Ramos (cell line): ENCODE data around the gene CLIC3.

Experiments
- in situ Hi-C: fragments of 300-500 bp; cut with MboI; formaldehyde crosslinking; loops from one replicate; pipeline ENCODE4 v1.14.3; 2022; ENCODE audit warnings: low sequenced_read_pairs; ENCODE audit not compliant: unreplicated experiment

The CLIC3 gene

DNA sequence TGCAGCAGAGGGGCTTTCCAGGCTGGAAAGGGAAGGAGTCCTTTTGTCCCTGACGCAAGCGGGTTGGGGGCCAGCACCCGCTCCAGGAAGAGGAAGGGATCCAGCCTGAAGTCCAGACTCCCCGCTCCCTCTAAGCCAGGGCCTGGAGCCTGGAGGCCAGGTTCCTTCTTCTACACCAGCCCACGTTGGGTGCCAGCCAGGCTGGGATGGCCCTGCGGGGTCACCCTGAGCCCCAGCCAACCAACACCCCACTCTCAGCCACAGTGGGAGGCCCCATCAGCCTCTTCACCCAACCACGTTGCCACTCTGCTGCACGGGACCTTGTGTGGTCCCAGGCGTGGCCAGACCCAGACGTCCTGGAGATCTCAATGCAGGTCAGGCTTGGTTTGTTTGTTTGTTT, 36.5 kb upstream of the CLIC3 start:
- in situ Hi-C loops = no loop called here

DNA sequence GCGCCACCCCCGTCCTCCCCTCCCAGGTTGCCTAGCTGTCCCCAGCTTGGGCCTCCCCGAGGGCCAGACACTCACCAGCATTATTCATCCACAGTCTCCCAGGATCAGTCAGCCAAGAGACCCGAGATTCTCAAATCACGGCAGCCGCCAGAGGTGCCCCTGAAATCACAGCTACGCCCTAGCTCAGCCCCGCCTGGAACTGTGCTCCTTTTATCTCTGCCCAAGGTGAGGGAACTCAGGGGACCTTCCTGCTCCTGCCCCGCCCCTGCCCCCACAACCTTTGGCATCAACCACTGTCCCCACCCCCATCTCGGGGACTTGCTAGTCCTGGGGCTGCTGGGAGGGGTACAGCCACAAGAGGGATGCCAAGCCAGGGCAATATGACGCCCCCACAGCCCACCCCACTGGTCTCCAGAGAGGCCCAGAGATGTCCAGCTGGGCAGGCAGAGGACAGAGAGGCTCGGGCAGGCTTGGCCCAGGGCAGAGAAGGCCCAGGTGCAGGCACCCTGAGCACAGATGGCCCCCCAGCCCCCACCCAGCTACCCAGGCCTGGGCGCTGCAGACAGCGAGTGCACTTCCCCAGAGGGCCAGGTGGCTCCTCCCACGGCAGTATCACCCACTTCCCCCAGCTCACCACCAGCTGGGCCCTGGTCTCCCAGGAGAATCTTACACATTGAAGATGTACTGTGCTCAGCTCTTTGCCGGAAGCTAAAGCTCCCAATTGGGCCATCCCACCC, 35.7 kb upstream of the CLIC3 start, which contains the start of gene FUT7:
Gene FUT7, minus strand, starts transcription at position 185 of the 737 bp plus-strand sequence. Its CDS starts 97 bp downstream, at position 88.
- in situ Hi-C loops = no loop called here

DNA sequence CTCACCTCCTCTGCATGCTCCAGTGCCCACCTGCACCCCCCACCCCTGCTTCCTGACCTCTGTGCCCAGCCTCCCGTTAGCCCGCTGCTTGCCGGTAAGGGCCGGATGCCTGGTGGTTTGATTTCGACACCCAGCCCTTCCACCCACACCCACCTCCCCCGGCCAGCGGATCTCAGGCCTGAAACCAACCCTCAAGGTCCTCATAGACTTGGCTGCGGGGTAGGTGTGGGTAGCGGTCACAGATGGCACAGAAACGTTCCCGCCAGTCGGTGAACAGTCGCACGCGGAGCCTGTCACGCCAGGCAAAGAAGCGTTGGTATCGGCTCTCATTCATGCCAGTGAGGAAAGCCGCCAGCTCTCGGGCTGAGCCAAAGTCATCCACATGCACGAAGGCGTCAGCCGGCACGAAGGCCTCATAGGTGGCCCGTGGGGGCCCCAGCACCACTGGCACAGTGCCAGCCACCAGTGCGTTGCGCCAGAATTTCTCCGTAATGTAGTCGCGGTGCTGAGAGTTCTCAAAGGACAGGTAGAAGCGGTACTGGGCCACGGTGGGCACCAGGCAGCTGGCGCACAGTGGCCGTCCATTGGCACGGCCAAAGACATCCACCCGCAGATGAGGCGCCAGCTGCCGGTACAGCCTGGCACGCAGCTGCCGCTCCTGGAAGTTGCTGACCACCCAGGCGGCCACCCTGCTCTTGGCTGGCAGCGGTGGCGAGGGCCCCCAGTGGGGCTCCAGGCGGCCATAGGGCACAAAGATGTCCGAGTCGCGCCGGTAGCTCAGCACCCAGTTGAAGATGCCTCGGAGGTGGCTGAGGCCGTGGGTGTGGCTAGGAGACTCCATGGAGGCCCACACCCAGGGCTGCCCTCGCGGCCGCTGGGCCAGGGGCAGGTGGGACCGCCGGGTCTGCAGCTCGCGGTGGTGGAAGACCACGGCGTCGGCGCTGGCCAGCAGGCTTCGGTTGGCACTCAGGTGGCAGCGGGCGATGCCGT, 34.5 kb upstream of the CLIC3 start:
- in situ Hi-C loops = no loop called here

DNA sequence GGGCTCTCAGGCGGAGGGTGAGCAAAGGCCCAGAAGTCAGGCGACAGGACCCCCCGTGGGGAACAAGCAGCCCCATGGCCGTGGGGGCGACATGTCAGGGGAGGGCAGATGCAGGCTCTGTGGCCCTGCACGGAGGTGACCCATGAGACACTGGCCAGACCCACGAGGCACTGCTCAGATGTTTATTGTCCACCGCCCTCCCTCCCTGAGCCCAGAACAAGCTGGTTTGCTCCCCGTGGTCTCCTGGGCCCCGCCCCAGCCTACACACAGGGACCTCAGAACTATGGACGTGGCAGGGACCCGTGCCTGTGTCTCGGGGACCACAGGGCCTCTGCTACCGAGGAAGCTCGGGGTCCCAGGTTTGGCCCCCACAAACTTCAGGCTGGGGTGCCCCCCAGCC, 33.6 kb upstream of the CLIC3 start:
- in situ Hi-C loops = no loop called here

DNA sequence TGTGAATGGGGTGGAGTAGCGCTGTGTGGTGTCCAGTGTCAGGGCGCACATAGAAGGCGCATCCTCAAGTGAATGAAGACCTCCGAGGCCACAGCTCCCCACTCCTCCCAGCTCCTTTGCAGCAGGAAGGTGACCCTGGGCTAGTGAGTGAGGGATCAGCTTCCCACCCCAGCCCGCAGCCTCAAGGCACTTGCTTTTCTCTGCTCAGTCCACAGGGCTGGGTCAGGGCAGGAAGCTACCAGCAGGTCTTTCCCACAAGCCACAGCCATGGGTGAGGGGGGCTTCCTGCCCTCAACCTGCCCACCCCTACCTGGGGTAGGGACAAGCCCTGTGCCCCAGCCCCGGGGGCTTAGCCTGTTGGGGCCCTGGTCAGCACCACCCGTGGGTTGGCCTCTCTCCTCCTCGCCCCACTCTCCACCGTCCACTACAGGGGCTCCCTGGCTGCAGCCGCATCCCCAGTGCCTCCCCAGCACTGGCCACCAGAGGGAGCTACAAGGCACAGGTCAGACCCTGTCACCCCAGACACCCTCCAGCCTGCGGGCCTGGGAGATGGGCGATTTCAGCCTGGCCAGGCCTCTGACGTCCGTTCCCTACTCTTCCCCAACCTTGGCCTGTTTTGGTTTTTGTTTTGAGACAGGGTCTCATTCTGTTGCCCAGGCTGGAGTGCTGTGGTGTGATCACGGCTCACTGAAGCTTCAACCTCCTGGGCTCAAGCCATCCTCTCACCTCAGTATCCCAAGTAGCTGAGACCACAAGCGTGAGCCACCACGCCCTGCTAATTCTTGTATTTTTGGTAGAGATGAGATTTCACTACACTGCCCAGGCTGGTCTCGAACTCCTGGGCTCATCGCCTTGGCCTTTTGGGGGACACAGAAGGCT, 32.9 kb upstream of the CLIC3 start:
- in situ Hi-C loops = loop anchor here (5.0 kb wide), 1 partner anchor 77 kb away; the partner anchor contains the start of gene LCN12

DNA sequence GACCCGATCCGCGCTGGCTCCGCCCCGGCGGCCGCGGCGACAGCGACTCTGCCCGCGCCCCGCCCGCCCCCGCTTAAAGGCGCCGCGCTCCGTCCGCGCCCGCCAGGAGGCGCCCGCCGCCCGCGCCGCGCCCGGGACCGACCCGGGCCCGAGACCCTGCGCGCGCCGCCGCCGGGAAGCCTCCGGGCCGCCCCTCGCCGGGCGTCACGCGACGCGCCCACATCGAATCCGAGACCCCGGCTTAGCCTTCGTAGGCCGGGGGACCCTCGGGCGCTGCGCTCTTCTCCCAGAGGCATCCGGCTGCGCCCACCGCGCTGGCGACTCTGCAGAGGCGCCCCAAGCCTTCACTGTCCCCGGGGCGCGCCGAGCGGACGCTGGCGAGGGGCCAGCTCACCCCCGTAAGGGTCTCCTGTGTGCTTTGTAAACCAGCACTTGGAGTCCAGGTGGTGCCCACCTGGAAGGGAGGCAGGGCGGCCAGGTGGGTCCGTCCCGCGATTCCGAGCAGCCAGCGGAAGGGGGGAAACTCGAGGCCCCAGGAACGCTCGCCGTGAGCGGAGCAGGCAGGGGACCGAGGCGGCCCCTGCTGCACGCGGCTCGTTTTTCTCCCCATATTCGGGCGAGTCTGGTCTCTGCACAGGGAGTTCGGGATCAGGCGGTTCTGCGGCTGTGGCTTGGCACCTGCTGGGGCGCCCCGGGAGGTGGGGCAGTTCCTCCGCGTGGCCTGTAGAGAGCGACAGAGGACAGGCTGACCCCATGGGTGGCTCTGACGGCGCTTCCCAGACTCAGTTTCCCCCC, 32.1 kb upstream of the CLIC3 start:
- in situ Hi-C loops = loop anchor here (5.0 kb wide), 1 partner anchor 76 kb away; the partner anchor contains the start of gene LCN12

DNA sequence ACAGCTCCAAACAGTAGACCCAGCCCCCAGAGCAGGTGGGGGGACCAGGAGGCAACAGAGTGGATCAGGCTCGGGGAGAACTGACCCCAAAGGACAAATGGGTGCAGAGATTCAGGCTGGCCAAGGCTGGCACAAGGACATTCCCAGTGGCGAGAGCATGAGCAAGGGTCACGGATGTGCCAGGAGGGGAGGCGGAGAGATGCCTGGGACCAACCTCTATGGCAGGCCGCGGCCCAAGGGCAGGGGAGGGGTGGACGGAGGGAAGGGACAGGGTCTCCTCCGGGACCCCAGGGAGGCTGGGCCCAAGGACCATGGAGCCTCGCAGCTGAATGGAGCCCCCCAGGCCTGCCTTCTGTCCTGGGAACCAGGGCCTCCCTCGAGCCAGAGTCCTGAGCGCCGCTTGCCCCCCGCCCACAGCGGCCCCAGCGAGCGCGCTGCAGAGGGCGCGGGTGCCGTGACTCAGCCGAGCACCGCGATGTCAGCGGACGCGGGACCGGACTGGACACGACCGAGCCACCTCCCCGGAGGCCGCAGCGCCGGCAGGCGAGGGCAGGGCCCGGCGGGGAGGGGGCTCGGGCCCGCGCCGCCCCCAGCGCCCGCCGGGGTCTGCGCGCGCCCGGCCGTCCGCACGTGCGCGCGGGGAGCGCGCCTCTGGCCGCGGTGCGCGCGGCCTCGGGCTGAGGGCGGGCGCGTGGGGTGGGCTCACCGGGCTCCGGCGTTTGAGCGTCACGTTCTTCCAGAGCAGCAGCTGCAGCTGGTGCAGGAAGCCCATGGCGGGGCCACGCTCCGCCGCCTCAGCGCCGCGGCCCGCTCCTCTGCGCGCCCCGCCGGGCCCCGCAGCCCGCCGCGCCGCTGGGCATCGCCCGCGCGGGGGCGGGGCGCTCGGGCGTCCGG, 31.2 kb upstream of the CLIC3 start, which contains the start of gene ABCA2:
Gene ABCA2, minus strand, starts transcription at position 869 of the 894 bp plus-strand sequence. Its CDS starts 97 bp downstream, at position 772.
- in situ Hi-C loops = loop anchor here (5.0 kb wide), 1 partner anchor 75 kb away; the partner anchor contains the start of gene LCN12

DNA sequence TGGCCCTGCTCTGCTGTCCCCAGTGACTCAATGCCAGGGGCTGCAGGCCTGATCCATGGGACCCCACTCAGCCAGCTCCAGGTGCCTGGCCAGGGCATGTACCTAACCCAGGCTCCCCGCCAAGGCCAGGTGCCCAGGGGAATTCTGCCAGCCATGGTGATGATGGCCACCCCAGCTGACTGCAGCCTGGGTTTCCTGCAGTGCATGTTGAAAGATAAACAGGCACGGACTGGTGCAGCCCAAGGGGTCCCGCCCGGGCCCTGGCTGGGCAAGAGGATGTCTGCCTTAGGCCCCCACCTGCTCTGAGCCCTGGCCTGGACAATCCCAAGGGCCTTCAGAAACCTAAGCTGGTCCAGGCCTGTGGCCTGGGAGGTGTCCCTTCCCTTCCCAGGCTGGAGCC, 30.5 kb upstream of the CLIC3 start:
- in situ Hi-C loops = loop anchor here (5.0 kb wide), 1 partner anchor 75 kb away; the partner anchor contains the start of gene LCN12

DNA sequence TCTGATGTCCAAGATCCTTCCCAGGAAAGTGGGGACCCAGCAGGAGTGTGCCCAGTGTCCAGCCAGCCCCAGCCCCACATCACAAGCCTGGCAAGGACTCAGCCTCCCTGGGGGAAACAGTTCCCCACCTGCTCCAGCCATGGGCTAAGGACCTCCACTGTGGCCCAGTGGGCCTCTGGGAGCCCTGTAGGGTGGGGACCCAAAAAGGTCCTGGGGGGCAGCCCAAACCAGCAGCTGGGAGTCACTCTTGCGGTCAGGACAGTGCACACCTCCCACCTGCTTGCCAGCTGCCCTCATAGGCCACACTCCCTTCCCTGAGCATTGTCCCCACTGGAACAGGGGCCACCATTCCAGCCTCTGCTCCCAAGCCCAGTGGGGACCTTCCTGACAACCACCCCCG, 30.0 kb upstream of the CLIC3 start:
- in situ Hi-C loops = loop anchor here (5.0 kb wide), 1 partner anchor 74 kb away; the partner anchor contains the start of gene LCN12

DNA sequence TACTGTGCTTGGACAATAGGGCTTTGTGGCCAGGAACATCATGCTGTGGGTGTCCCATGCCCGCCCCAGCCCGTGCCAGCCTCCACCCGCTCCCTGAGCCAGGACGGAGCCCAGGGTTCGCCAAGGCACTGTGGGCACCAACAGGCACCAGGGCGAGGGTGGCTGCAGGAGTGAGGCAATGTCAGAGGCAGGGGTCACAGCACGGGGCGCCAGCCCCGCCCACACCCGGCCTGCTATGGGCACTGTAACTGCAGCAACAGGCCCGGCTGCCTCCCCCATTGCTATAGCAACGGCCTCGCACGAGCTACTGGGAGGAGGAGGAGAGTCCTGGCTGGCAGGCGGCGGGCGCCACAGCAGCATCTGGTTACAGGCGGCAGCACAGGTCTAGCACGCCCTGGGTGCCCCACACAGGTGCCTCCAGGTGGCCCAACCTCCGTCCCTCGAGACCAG, 29.2 kb upstream of the CLIC3 start:
- in situ Hi-C loops = loop anchor here (5.0 kb wide), 1 partner anchor 73 kb away; the partner anchor contains the start of gene LCN12

DNA sequence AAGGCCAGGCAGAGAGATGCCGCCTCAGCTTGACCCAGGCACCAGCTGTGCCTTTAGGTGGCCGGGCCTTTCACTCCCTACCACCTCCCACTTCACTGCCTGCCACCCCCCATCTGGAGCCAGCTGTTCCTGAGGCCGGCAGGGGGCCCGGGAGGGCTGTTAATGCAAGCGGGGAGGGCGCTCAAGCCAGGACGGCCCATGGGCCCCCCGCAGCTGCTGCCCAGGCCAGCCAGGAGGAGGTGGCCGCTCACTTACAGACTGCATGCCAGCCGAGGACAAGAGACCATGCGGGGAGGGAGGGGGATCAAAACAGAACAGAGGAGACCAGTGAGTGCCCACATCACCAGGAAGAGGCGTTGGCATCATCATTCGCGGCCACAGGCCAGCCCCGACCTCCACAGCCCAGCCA, 27.2 kb upstream of the CLIC3 start:
- in situ Hi-C loops = no loop called here

DNA sequence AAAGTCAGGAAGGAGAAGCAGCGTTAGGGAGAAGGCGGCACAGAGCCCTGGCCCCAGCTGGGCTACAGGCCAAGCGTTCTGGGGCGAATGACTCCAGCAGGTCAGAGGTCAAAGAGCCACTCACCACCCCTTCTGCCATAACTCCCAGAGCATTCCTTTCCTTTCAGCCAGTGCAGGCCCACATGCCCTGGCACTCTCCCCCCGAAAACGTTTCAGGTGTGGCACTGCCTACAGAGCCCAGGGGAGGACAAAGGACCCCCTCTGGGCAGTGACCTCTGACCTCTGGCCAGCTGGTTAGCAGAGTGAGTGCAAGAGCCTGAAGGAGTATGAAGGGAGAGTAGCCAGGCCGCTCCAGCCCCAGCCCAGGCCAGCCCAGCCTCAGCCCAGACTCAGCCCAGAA, 26.8 kb upstream of the CLIC3 start:
- in situ Hi-C loops = no loop called here

DNA sequence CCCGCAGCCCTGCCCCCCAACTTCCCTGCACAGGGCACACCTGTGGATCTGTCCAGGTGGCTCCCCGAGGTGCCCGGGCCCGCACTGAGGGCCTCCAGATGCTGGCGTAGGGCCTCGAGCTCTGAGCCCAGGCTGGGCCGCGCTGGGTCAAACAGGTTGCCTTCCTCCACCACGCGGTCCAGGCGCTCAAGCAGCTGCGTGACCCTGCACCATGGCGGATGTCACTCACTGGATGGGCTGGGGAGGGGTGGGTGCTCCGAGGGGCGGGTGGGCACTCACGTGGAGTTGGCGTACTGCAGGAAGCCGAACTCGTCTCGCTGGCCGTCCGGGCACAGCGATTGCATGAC, 26.3 kb upstream of the CLIC3 start:
- in situ Hi-C loops = no loop called here

DNA sequence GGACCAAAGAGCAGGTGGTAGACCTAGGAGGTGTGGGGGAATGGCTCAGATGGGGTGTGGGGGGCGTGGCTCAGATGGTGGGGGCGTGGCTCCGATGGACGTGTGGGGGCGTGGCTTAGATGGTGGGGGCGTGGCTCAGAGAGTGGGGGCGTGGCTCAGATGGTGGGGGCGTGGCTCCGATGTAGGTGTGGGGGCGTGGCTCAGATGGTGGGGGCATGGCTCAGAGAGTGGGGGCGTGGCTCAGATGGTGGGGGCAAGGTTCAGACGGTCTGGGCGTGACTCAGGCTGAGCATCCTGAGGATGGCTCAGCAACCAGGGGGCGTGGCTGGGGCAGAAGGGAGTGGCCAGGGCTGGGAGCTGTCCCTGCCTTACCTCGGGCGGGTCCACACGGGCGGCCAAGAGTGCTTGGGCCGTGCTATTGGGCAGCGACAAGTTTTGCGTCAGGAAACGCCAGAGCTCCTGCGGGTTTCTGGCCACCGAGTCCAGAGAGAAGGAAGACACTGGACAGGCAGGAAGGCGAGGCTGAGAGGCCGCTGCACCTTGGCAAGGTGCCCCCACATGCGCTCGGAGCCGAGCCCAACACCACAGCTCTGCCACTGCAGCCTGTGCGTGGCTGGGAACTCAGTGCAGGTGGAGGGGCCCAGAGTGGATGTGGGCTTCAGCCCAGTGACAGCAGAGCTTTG, 25.8 kb upstream of the CLIC3 start:
- in situ Hi-C loops = no loop called here

DNA sequence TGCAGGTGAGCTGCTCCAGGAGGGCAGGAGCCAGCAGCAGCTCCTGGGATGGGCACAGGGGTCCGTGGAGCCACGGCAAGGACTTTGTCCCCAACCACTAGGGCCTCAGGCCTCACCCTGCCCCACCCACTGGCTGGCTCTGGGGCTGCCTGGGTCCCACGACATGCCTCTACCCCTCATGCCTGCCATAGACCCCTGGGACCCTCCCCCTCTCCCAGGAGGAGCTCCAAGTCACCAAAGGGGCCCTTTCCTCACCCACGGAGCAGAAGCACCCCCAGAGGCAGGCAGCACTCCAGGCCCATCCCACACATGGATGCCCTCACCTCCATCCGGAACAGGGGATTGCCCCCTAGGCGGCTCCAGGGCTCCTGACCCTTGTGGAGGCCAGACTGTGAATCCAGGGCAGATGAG, 25.2 kb upstream of the CLIC3 start:
- in situ Hi-C loops = no loop called here

DNA sequence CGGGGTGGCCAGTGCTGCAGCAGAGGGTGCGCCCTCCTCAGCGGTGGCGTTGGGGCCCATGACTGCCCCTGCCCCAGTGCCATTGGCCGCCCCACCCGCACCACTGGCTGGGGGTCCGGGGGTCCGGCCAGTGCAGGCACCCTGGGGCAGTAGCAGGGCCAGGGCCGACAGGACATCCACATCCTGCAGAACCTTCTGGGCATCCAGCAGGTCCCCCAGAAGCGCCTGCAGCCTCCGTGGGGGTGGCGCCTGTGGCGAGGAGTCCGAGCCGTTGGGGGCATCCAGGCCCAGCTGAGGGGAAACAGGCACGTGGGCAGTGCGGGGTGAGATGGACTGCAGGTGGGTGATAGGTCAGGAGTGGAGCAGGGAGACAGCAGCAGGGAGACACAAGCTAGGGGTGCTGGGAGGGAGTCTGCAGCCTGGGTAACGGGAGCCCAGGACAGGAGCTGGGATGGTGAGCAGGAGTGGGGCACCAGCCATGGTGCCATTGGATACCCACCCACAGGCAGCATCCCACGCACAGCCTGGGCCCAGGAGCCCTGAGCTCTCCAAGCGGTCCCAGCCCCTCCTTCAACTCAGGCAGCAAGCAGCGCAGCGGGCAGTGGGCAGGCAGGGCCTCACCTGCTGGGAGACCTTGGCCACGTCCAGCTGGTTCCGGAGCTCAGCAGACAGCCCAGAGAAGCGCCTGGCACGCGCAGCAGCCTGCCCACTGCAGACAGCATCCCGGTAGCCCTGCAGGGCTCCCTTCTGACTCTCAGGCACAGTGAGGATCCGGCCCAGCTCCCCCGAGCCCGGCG, 24.6 kb upstream of the CLIC3 start:
- in situ Hi-C loops = no loop called here
